ENCODE results near the gene POLR2L. TPM values are rescaled to one million over a fixed set of nuclear protein-coding genes. Genes with fewer than 3 reads are reported as not detected.

POLR2L gene
- total RNA-seq, 1 donor from 2014 or later: 114 TPM

DNA sequence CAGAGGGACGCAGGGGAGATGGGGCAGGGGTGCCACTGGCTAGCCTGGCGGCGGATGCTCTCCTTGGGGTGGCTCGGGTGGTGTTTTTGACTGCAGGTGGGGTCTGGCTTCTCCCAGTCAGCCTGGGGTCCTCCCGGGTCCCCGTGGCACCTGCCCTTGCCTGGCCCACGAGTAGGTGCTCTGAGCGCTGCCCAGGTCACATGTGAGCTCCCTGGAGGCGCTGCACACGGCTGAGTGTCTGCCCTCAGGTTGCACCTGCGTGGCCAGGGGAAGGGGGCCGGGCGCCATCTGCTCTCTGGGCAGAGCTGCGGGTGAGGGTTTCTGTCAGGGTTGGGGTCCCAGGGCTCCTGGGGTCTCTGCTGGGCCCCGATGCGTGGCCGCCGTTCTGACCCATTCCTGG lies 5.5 kb upstream of the POLR2L start:
- H3K27ac Mint-ChIP-seq: no peak overlapping the region
- no peak for DNase-seq (ENCODE audit: low spot score)
- intact Hi-C loops (cut with micrococcal nuclease): loop anchor here (1.0 to 5.0 kb wide), 3 partner anchors 17 to 203 kb away; partner anchors contain the start of gene AP2A2
- peaks cover 5% of the 10 kb centered on the region for H3K4me1 Mint-ChIP-seq (ENCODE audit: low read depth)
- H3K4me3 Mint-ChIP-seq: no peak overlapping the region
- no peaks in the 10 kb centered on the region for H3K9me3 Mint-ChIP-seq
- H3K27me3 Mint-ChIP-seq (ENCODE audit: insufficient read depth): peaks cover 4% of the 10 kb centered on the region
- H3K36me3 Mint-ChIP-seq (ENCODE audit: low read depth): no peaks in the 10 kb centered on the region

DNA sequence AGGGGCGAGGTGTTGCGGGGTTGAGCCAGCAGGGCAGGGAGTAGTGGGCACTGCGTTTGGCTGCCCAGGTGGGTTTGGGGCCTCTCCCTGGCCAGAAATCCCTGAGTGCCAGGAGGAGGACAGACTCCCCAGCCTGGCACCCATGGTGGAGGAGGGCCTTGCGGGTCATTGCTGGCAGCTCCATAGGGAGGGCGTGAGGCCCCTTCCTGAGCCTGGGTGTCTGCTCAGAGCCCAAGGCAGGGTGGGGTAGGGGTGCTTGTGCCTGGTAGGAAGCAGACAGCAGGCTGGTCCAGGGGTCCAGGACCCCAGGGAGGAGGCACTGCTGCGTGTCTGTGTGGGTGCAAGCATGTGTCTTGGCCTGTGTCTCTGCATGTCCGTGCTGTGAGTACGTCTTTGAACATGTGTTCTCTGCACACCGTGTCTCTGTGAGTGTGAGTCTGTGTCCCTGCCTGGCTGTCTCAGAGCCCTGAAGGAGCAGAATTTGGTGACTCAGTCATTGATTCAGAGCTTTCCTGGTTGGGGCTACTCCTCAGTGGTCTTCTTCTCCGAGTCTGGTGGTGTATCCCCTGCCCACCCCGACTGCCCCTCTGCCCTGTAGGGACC lies 4.3 kb upstream of the POLR2L start:
- DNase-seq (ENCODE audit: low spot score): no peak
- Mint-ChIP-seq H3K9me3 (no peaks in the 10 kb centered on the region), H3K4me3 (no peak overlapping the region), H3K36me3 (ENCODE audit: low read depth) (no peaks in the 10 kb centered on the region), H3K4me1 (ENCODE audit: low read depth) (peaks cover 5% of the 10 kb centered on the region), H3K27ac (peak overlapping the region; percentile 48), H3K27me3 (ENCODE audit: insufficient read depth) (peaks cover 2% of the 10 kb centered on the region)
- intact Hi-C loops (cut with micrococcal nuclease): loop anchor here (5.0 kb wide), 1 partner anchor 81 kb away; the partner anchor contains the start of gene AP2A2

DNA sequence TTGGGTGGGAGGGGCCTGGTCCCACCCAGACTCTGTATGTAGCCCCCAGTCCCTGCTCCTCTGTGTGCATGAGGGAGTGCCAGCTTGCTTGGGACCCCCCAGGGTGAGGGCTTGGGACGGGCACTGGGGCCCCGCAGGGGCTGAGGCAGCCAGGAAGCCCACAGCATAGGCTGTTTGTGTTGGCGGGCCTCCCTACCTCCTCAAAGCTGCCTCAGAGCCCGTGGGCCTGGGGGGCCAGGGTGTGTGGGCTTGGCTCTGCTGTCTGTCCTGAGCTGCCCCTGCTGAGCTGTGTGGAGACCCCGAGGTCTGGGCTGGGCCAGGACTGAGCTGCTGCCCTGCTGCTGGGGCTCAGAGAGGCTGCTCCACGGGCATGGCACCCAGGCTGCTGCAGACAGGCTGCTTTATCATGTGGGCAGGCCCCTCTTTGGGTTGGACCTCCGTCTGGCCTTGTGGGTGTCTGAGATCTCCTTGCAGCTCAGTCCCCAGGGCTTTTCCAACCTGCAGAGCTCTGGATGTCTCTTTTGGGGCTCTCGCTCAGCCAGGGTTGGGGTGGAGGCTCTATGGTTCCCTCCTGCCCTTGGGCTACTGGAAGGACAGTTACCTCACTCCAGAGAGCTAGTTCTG lies 3.7 kb upstream of the POLR2L start:
- no peak overlapping the region for H3K27ac Mint-ChIP-seq
- H3K27me3 Mint-ChIP-seq (ENCODE audit: insufficient read depth): peaks cover 2% of the 10 kb centered on the region
- H3K9me3 Mint-ChIP-seq: no peaks in the 10 kb centered on the region
- H3K36me3 Mint-ChIP-seq (ENCODE audit: low read depth): peaks cover 3% of the 10 kb centered on the region
- H3K4me3 Mint-ChIP-seq: no peak overlapping the region
- peaks cover 9% of the 10 kb centered on the region for H3K4me1 Mint-ChIP-seq (ENCODE audit: low read depth)
- intact Hi-C loops (cut with micrococcal nuclease): loop anchor here (5.0 kb wide), 1 partner anchor 81 kb away; the partner anchor contains the start of gene AP2A2
- DNase-seq (ENCODE audit: low spot score): no peak

DNA sequence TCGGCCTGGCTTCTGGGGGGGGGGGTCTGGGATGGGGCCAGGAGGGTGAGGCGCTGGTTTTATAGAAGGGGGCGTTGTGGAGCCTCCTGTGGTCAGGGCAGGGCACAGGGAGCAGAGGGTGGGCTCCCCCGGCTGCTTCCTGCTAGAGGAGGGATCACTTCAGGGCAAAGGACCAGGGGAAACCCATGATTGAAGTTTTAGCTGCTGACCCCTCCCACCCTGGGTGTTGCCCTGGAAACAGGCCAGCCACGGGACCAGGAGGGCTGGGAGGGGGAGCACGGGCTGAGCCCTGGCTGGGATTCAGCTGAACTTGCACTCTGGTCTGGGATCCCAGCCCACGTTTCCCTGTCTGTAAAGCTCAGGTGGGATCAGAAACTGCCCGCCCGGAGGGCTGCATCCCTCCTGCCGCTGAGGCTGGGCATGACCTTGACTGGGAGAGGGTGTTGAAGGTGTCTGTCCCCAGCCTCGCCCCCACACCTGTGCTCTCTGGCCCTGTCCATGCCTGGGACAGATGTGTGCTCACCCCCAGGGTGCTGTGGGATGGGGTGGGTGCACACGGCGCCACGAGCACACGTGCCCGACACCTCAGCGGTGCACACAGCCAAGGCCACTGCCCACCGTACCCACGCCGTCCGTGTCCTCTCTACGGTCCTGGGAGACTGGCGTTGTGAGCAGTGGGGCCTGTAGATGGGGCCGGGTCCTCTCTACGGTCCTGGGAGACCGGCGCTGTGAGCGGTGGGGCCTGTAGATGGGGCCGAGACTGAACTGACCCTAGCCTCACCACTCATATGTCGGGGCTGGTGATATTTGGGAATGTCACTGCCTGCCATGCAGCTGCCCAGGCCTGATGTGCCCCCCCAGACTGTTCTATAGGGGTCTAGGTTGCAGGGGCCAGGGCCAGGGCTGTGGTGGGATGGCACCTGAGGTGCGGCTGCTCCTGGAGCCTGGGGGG lies 2.6 kb upstream of the POLR2L start:
- H3K4me3 Mint-ChIP-seq: peak overlapping the region; percentile 33
- intact Hi-C loops (cut with micrococcal nuclease): loop anchor here (5.0 kb wide), 2 partner anchors 38 to 82 kb away; partner anchors contain the start of genes AP2A2, PIDD1 and RPLP2
- H3K27me3 Mint-ChIP-seq (ENCODE audit: insufficient read depth): peaks cover 2% of the 10 kb centered on the region

DNA sequence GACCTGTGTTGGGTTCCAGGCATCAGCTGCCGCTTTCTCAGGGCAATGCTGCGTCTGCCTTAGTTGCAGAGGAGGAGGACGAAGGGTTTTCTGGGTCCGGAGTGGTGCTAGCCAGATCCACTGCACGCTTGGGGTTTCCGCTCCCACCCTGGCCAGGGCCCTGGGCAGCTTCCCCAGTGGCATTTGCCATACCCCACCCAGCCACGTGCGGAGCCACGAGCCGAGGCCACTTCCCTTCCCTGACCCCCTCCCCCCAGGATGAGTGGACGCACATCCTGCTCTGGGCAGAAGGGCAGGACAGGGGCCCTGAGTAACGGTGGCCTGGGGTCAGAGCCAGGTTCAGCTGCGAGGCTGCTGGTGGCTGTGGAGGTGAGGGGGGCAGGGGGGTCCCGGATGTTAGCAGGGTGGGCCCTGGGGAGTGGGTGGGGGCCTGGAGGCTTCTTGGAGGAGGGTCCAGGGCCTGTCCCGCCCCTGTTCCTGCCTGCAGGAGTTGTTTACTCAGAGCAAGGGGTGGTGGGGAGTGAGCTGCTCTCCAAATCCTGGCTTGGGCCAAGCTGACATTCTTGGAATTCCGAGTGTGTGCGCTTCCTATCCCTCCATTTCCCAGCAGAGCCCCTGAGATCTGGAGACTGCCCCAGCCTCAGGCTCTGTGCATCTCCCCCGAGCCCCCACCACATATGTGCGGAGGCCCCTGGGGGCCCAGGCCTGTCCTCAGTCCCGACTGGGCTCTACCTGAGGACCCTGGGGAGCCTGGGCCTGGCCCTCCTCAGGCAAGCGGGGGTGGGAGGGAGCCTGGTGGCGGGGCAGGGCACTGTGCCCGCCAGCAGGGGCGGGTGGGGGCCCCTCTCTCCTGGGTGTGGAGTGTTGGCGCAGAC lies 1.7 kb upstream of the POLR2L start:
- Mint-ChIP-seq H3K27ac (peak overlapping the region; percentile 23), H3K27me3 (ENCODE audit: insufficient read depth) (peaks cover 2% of the 10 kb centered on the region), H3K4me3 (peak overlapping the region; percentile 83), H3K4me1 (ENCODE audit: low read depth) (peaks cover 16% of the 10 kb centered on the region), H3K36me3 (ENCODE audit: low read depth) (peaks cover 6% of the 10 kb centered on the region), H3K9me3 (no peaks in the 10 kb centered on the region)
- intact Hi-C loops (cut with micrococcal nuclease): loop anchor here (2.0 to 5.0 kb wide), 2 partner anchors 37 to 67 kb away; partner anchors contain the start of genes CHID1, PIDD1 and RPLP2
- DNase-seq (ENCODE audit: low spot score): no peak

More for the DNA sequence above, 2.6 kb upstream of the POLR2L start:
- no peak overlapping the region for H3K27ac Mint-ChIP-seq
- H3K36me3 Mint-ChIP-seq (ENCODE audit: low read depth): peaks cover 6% of the 10 kb centered on the region
- H3K4me1 Mint-ChIP-seq (ENCODE audit: low read depth): peaks cover 16% of the 10 kb centered on the region
- no peak for DNase-seq (ENCODE audit: low spot score)
- H3K9me3 Mint-ChIP-seq: no peaks in the 10 kb centered on the region

DNA sequence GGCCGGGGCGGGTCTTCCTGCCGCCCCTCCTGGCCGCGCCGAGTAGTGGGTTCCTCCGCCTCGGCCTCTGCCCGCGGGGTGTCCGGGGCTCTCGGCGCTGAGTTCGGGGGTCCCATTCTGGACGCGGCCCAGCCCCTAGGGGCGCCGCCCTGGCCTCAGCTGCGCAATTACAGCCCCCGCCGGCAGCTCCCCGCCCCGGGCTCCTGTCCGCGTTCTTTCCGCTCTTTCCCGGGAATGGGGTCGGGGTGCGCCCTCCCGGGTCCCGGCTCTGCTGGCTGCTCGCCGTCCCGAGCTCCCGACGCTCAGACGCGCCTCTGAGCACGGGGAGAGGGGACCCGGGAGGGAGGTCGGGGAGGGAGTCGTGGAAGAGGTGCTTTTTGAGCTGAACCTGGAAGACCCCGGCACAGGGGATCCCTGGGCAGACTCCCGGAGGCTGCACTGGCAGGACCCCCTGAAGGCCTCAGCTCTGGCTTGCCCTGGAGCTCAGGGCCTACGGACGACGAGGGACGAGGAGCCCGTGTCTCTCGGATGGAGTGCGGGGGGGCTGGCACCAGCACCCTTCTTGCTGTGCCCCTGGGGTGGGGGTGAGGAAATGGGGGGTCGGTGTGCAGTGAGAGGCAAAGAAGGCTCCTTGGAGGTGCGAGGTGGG lies 881 bp upstream of the POLR2L start:
- intact Hi-C loops (cut with micrococcal nuclease): loop anchor here (2.0 to 5.0 kb wide), 2 partner anchors 36 to 68 kb away; partner anchors contain the start of genes CHID1, PIDD1 and RPLP2
- peak overlapping the region; percentile 23 for H3K27ac Mint-ChIP-seq
- no peaks in the 10 kb centered on the region for H3K9me3 Mint-ChIP-seq
- peaks cover 16% of the 10 kb centered on the region for H3K4me1 Mint-ChIP-seq (ENCODE audit: low read depth)
- no peak for DNase-seq (ENCODE audit: low spot score)
- peak overlapping the region; percentile 83 for H3K4me3 Mint-ChIP-seq
- peaks cover 2% of the 10 kb centered on the region for H3K27me3 Mint-ChIP-seq (ENCODE audit: insufficient read depth)
- H3K36me3 Mint-ChIP-seq (ENCODE audit: low read depth): peaks cover 6% of the 10 kb centered on the region

DNA sequence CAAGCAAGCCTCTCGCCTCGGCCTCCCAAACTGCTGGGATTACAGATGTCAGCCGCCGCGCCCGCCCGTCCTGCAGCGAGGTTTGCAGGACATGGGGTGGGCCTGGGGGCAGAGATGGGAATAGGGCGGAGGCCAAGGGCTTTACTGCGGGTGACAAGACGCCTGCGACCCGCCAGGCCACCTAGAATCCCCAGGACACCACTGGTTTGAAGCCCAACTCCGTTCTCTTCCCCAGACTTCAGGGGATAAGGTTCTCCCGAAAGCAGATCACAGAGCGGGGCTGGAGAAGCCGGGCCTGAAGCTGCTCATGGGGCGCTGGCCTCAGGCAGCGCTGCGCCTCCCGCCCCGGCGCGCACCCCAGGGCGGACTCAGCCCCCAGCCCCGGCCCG lies 354 bp downstream of the POLR2L start:
- Mint-ChIP-seq H3K36me3 (ENCODE audit: low read depth) (peaks cover 6% of the 10 kb centered on the region), H3K27me3 (ENCODE audit: insufficient read depth) (peaks cover 2% of the 10 kb centered on the region), H3K27ac (peak overlapping the region; percentile 73), H3K4me1 (ENCODE audit: low read depth) (peaks cover 16% of the 10 kb centered on the region), H3K4me3 (peak overlapping the region; percentile 89), H3K9me3 (no peaks in the 10 kb centered on the region)
- intact Hi-C loops (cut with micrococcal nuclease): loop anchor here (1.0 to 5.0 kb wide), 4 partner anchors 10 to 69 kb away; partner anchors contain the start of genes CD151, CHID1, PIDD1 and RPLP2
- no peak for DNase-seq (ENCODE audit: low spot score)

DNA sequence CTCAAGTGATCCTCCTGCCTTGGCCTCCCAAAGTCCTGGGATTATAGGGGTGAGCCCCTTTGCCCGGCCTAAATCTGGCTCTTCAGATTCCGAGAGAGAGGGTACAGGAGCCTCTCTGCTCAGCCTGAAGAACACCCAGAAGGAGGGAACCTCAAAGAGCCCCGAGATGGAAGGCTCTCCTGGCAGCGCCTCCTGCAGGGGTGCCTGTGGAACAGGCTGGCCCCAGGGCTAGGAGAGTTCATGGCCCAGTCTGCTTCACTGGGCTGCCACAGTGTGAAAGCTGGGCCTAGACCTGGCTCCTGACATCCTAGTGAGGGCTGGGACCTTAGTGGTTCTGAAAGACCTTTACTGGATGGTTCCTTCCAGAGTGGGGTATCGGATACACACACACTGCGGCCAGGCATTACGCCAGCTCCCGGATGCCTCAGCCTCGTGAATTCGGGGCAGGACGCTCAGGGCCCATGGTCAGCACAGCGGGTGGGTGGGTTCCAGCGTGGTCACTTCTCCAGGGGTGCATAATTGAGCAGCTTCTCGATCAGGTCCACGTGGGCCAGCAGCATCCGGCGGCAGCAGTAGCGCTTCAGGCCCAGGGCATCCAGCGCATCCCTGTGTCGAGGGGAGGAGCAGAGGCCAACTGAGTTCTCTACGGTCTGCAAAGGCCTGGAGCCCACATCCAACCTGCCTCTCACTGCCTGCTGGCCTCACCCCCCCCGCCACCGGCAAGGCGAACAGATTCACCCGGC lies 2.3 kb downstream of the POLR2L start:
- intact Hi-C loops (cut with micrococcal nuclease): loop anchor here (5.0 kb wide), 1 partner anchor 33 kb away; the partner anchor contains the start of genes PIDD1 and RPLP2
- Mint-ChIP-seq H3K27ac (no peak overlapping the region), H3K4me1 (ENCODE audit: low read depth) (peaks cover 16% of the 10 kb centered on the region), H3K36me3 (ENCODE audit: low read depth) (peaks cover 6% of the 10 kb centered on the region), H3K4me3 (peak overlapping the region; percentile 89), H3K27me3 (ENCODE audit: insufficient read depth) (no peaks in the 10 kb centered on the region), H3K9me3 (no peaks in the 10 kb centered on the region)
- DNase-seq (ENCODE audit: low spot score): no peak

DNA sequence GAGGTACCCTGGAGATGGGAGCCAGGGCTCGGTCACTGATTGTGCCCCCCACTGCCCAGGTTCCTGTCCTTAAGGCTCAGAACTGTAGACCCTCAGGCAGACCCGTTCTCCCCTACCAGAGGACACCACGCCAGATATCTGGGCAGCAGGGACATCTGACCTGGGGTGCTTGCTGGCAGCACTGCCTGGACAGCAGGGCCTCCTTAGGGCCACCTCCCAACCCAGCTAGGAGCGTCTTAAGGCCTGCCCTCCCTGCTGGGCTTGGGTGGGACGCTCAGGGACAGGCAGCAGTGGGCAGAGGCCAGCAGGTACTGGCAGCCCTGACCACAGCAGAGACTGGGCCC lies 3.1 kb downstream of the POLR2L start:
- H3K4me1 Mint-ChIP-seq (ENCODE audit: low read depth): peaks cover 16% of the 10 kb centered on the region
- H3K36me3 Mint-ChIP-seq (ENCODE audit: low read depth): peaks cover 7% of the 10 kb centered on the region
- no peak for DNase-seq (ENCODE audit: low spot score)
- intact Hi-C loops (cut with micrococcal nuclease): no loop called here
- no peak overlapping the region for H3K4me3 Mint-ChIP-seq
- no peaks in the 10 kb centered on the region for H3K27me3 Mint-ChIP-seq (ENCODE audit: insufficient read depth)
- H3K27ac Mint-ChIP-seq: no peak overlapping the region
- no peaks in the 10 kb centered on the region for H3K9me3 Mint-ChIP-seq

DNA sequence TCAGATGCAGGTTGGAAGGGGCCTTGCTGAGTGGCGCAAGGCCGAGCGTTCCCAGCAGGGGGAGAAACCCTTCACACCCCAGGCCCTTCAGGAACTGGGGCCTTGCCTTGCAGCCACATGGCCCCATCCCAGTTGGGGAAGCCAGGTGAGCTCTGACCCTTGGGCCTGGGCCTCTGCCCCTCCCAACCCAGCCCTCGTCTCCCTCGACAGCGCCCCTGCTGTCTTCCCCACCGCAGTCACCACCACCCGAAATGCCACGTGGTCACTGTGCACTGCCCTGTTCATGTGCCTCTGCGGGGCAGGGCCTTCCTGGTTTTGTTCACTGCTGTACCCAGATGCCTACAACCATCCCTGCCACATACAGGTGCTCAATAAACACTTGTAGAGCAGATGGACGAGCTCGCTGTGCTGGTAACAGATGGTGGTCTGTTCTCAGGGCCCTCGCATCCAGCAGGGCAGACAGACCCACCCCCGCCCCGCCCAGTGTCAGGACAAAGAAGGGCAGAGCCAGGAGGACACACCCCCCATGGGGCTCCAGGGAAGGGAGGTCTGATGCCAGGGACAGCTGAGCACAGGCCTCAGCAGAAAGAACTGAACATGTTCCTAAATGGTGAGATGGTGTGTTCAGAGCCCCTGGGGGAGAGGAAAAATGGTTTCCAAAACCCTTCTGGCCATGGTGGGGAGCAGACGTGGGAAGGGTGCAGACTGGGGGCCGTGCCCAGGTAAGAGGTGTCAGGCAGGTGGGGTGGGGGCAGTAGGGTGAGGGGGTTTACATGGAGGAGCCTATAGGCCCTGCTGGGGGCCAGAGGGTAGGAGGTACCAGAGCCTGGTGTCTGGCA lies 3.7 kb downstream of the POLR2L start:
- peaks cover 8% of the 10 kb centered on the region for H3K36me3 Mint-ChIP-seq (ENCODE audit: low read depth)
- H3K27ac Mint-ChIP-seq: no peak overlapping the region

More for the DNA sequence above, 3.7 kb downstream of the POLR2L start:
- intact Hi-C loops (cut with micrococcal nuclease): no loop called here
- Mint-ChIP-seq H3K4me1 (ENCODE audit: low read depth) (peaks cover 14% of the 10 kb centered on the region), H3K27me3 (ENCODE audit: insufficient read depth) (no peaks in the 10 kb centered on the region), H3K4me3 (peak overlapping the region; percentile 53), H3K9me3 (no peaks in the 10 kb centered on the region)
- no peak for DNase-seq (ENCODE audit: low spot score)
